OCI-LY1 (cell line): ENCODE measurements around the gene HDAC9.
A peak's percentile ranks its signal among the peaks of the same experiment; 100 is the strongest.

ENCODE experiments used
- H2AFZ ChIP-seq: fragments of 200-600 bp; sonication (generic), shearing (Covaris generic); 2 replicates; pipeline ENCODE4 v1.6.0; 2014; ENCODE audit warnings: antibody characterized with exemption, mild to moderate bottlenecking, low read length
- H3F3A ChIP-seq: fragments of 200-600 bp; sonication (generic), shearing (Covaris generic); 2 replicates; pipeline ENCODE4 v1.6.0; 2014; ENCODE audit warnings: mild to moderate bottlenecking, antibody characterized with exemption, low read length, moderate library complexity; ENCODE audit not compliant: insufficient read depth
- H3K27ac ChIP-seq: fragments of 200-600 bp; sonication (generic); 2 replicates; pipeline ENCODE4 v1.5.1; 2014; ENCODE audit warnings: low read length, mixed run types, mild to moderate bottlenecking, low read depth; ENCODE audit not compliant: poor library complexity, severe bottlenecking
- H3K27me3 ChIP-seq: fragments of 200-600 bp; sonication (generic); 2 replicates; pipeline ENCODE4 v1.6.0; 2014; ENCODE audit warnings: antibody characterized with exemption, mild to moderate bottlenecking, low read length, moderate library complexity; ENCODE audit not compliant: insufficient read depth
- H3K36me3 ChIP-seq: fragments of 200-600 bp; sonication (generic); 2 replicates; pipeline ENCODE4 v1.6.1; 2014; ENCODE audit warnings: mild to moderate bottlenecking, antibody characterized with exemption, low read length, moderate library complexity, mixed read lengths; ENCODE audit not compliant: insufficient read depth
- H3K4me1 ChIP-seq: fragments of 200-600 bp; sonication (generic); 2 replicates; pipeline ENCODE4 v1.5.1; 2014; ENCODE audit warnings: mild to moderate bottlenecking, low read length, moderate library complexity; ENCODE audit not compliant: insufficient read depth, severe bottlenecking
- H3K4me2 ChIP-seq: fragments of 200-600 bp; sonication (generic), shearing (Covaris generic); 2 replicates; pipeline ENCODE4 v1.6.1; 2014; ENCODE audit warnings: low read length
- H3K4me3 ChIP-seq: fragments of 200-600 bp; sonication (generic); 2 replicates; pipeline ENCODE4 v1.5.1; 2014; ENCODE audit warnings: low read length, low read depth, mild to moderate bottlenecking, mixed read lengths; ENCODE audit not compliant: poor library complexity, severe bottlenecking
- H3K79me2 ChIP-seq: fragments of 200-600 bp; shearing (Covaris generic); 2 replicates; pipeline ENCODE4 v1.6.1; 2016; ENCODE audit warnings: mixed run types, low read length, mixed read lengths; ENCODE audit not compliant: insufficient read depth
- H3K9ac ChIP-seq: fragments of 200-600 bp; sonication (generic), shearing (Covaris generic); 2 replicates; pipeline ENCODE4 v1.6.1; 2014; ENCODE audit warnings: mild to moderate bottlenecking, low read length, mixed read lengths
- H3K9me2 ChIP-seq: fragments of 200-600 bp; sonication (generic), shearing (Covaris generic); 2 replicates; pipeline ENCODE4 v1.6.1; 2014; ENCODE audit warnings: low read depth, mild to moderate bottlenecking, low read length, mixed read lengths
- H3K9me3 ChIP-seq: fragments of 200-600 bp; shearing (Covaris generic); 2 replicates; pipeline ENCODE4 v1.6.1; 2014; ENCODE audit warnings: low read length, mixed read lengths
- H4K20me1 ChIP-seq: fragments of 200-600 bp; sonication (generic), shearing (Covaris generic); 2 replicates; pipeline ENCODE4 v1.6.0; 2016; ENCODE audit warnings: mild to moderate bottlenecking, low read length; ENCODE audit not compliant: insufficient read depth
- CTCF ChIP-seq: fragments of 200-600 bp; sonication (generic), shearing (Covaris generic); IDR thresholded peaks from 2 replicates; pipeline ENCODE4 v1.5.1; 2017; ENCODE audit warnings: mild to moderate bottlenecking, antibody characterized with exemption, low read length, moderate library complexity, mixed read lengths
- EZH2 ChIP-seq: fragments of 200-600 bp; sonication (generic), shearing (Covaris generic); IDR thresholded peaks from 2 replicates; pipeline ENCODE4 v1.8.0; 2017; ENCODE audit warnings: borderline replicate concordance, mixed run types, mild to moderate bottlenecking, antibody characterized with exemption, low read length, moderate library complexity, mixed read lengths

HDAC9 gene

GRCh38 chr7:18455606-18456005 is 39.9 kb upstream of the HDAC9 start:
- Histone ChIP-seq H4K20me1 (no peaks in the 10 kb centered on the region), H3K4me2 (no peak overlapping the region), H3K4me3 (no peak overlapping the region), H3K9me2 (no peaks in the 10 kb centered on the region), H3K9ac (no peak overlapping the region), H3K36me3 (no peaks in the 10 kb centered on the region), H3K27ac (no peak overlapping the region), H3F3A (no peaks in the 10 kb centered on the region), H3K9me3 (0 out of 2 replicates have a peak, but pooled peaks cover 9% of the 10 kb centered on the region), H3K4me1 (peaks cover 24% of the 10 kb centered on the region), H3K79me2 (no peaks in the 10 kb centered on the region), H3K27me3 (no peaks in the 10 kb centered on the region), H2AFZ (no peak overlapping the region)
- TF ChIP-seq CTCF (no peak), EZH2 (no peak)

GRCh38 chr7:18457832-18458231 is 37.7 kb upstream of the HDAC9 start:
- H3K4me1 ChIP-seq: peaks cover 24% of the 10 kb centered on the region
- H3K79me2 ChIP-seq: no peaks in the 10 kb centered on the region
- H3K27me3 ChIP-seq: no peaks in the 10 kb centered on the region
- 0 out of 2 replicates have a peak overlapping the region, but pooled peaks have one; percentile 58 for H2AFZ ChIP-seq
- H3K36me3 ChIP-seq: no peaks in the 10 kb centered on the region
- no peaks in the 10 kb centered on the region for H3K9me2 ChIP-seq
- H3K9ac ChIP-seq: no peak overlapping the region
- no peak overlapping the region for H3K4me3 ChIP-seq
- no peaks in the 10 kb centered on the region for H4K20me1 ChIP-seq
- TF ChIP-seq EZH2: no peak
- H3K9me3 ChIP-seq: no peaks in the 10 kb centered on the region
- H3K4me2 ChIP-seq: no peak overlapping the region
- H3K27ac ChIP-seq: no peak overlapping the region
- no peaks in the 10 kb centered on the region for H3F3A ChIP-seq

- Histone ChIP-seq H3K27ac (no peak overlapping the region), H3K4me2 (no peak overlapping the region), H4K20me1 (no peaks in the 10 kb centered on the region), H3F3A (no peaks in the 10 kb centered on the region), H3K36me3 (no peaks in the 10 kb centered on the region), H3K79me2 (no peaks in the 10 kb centered on the region), H3K4me3 (no peak overlapping the region), H2AFZ (peak overlapping the region; percentile 13; the same call in 1 of the 2 replicates), H3K4me1 (peaks cover 24% of the 10 kb centered on the region), H3K9me3 (no peaks in the 10 kb centered on the region), H3K9me2 (no peaks in the 10 kb centered on the region), H3K27me3 (no peaks in the 10 kb centered on the region), H3K9ac (no peak overlapping the region)
- TF ChIP-seq CTCF (no peak), EZH2 (no peak)
Measured at GRCh38 chr7:18458830-18459229, 36.7 kb upstream of the HDAC9 start.
